Measurements from ENCODE around the gene CHDH. TPM values are rescaled to one million over a fixed set of nuclear protein-coding genes. Genes with fewer than 3 reads are reported as not detected.

The CHDH gene
- total and polyA plus RNA-seq, 7 donors: 0.29 to 6.1 (median 2.0) TPM

DNA sequence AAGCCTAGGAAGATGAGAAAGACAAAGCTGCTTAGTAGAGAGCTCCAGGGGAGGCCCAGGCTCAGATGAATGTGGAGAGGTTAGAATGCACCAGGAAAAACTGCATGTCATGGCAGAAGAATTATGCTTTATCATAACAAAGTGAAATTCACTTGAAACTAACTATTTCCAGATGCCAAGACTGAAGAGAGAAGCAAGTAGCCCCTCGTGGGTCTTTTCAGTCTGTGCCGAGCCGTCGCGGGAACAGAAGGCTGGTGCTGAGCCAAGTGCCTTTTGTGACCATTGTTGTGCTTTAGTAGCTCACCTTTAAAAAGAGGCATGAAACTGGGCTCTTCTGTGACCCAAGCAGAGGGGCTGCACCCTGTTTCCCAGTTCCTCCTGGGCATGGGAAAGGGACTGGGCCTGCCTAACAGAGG lies 73.2 kb downstream of the CHDH start:
- Histone ChIP-seq H3K27me3 (ENCODE audit: insufficient read depth in 3 of 3, low read length in 2 of 3) (peaks cover 0 to 10% (median 0%) of the 10 kb centered on the region in 3 donors), H3K27ac (no peak overlapping the region), H3K36me3 (ENCODE audit: insufficient read depth in 1 of 2, low read depth in 1 of 2) (no peaks in the 10 kb centered on the region), H3K9me3 (no peaks in the 10 kb centered on the region), H3K4me3 (no peak overlapping the region), H3K4me1 (no peaks in the 10 kb centered on the region)
- WGBS, 3 donors: 22 to 33% (median 24%) methylated on average over 5 of the region's 5 CpGs
- TF ChIP-seq, protein P1, sequence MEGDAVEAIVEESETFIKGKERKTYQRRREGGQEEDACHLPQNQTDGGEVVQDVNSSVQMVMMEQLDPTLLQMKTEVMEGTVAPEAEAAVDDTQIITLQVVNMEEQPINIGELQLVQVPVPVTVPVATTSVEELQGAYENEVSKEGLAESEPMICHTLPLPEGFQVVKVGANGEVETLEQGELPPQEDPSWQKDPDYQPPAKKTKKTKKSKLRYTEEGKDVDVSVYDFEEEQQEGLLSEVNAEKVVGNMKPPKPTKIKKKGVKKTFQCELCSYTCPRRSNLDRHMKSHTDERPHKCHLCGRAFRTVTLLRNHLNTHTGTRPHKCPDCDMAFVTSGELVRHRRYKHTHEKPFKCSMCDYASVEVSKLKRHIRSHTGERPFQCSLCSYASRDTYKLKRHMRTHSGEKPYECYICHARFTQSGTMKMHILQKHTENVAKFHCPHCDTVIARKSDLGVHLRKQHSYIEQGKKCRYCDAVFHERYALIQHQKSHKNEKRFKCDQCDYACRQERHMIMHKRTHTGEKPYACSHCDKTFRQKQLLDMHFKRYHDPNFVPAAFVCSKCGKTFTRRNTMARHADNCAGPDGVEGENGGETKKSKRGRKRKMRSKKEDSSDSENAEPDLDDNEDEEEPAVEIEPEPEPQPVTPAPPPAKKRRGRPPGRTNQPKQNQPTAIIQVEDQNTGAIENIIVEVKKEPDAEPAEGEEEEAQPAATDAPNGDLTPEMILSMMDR (IDR thresholded peaks at IDR 0.05): no peak
- ATAC-seq: no peak
- DNase-seq: no peak
- intact Hi-C loops (cut with DNase I): no loop called here

GRCh38 chr3:53772562-53772961 lies 73.7 kb downstream of the CHDH start:
- H3K27ac ChIP-seq: no peak overlapping the region
- DNase-seq (no peak), ATAC-seq (no peak)
- H3K27me3 ChIP-seq (ENCODE audit: insufficient read depth in 3 of 3, low read length in 2 of 3): peaks cover 0 to 10% (median 0%) of the 10 kb centered on the region in 3 donors
- WGBS, 3 donors: 50 to 59% (median 54%) methylated on average over 14 of the region's 14 CpGs
- H3K36me3 ChIP-seq (ENCODE audit: insufficient read depth in 1 of 2, low read depth in 1 of 2): no peaks in the 10 kb centered on the region
- intact Hi-C loops (cut with DNase I): no loop called here
- TF ChIP-seq, protein P1 (IDR thresholded peaks at IDR 0.05): no peak
- no peaks in the 10 kb centered on the region for H3K4me1 ChIP-seq
- no peaks in the 10 kb centered on the region for H3K9me3 ChIP-seq
- no peak overlapping the region for H3K4me3 ChIP-seq

GRCh38 chr3:53768478-53769459 lies 77.5 kb downstream of the CHDH start:
- H3K4me1 ChIP-seq: no peaks in the 10 kb centered on the region
- ATAC-seq: no peak
- no peak overlapping the region for H3K4me3 ChIP-seq
- WGBS, 3 donors: 52 to 57% (median 54%) methylated on average over 12 of the region's 12 CpGs
- no peak overlapping the region for H3K27ac ChIP-seq
- intact Hi-C loops (cut with DNase I): no loop called here
- DNase-seq: no peak
- TF ChIP-seq, protein P1 (IDR thresholded peaks at IDR 0.05): no peak
- H3K9me3 ChIP-seq: no peaks in the 10 kb centered on the region
- peaks cover 0 to 6% (median 0%) of the 10 kb centered on the region in 3 donors for H3K27me3 ChIP-seq (ENCODE audit: insufficient read depth in 3 of 3, low read length in 2 of 3)
- H3K36me3 ChIP-seq (ENCODE audit: insufficient read depth in 1 of 2, low read depth in 1 of 2): no peaks in the 10 kb centered on the region

GRCh38 chr3:53766706-53767105 lies 79.5 kb downstream of the CHDH start:
- intact Hi-C loops (cut with DNase I): no loop called here
- H3K4me1 ChIP-seq: no peaks in the 10 kb centered on the region
- no peaks in the 10 kb centered on the region for H3K36me3 ChIP-seq (ENCODE audit: insufficient read depth in 1 of 2, low read depth in 1 of 2)
- TF ChIP-seq, protein P1 (IDR thresholded peaks at IDR 0.05): no peak
- no peak overlapping the region for H3K27ac ChIP-seq
- H3K27me3 ChIP-seq (ENCODE audit: insufficient read depth in 3 of 3, low read length in 2 of 3): peaks cover 0 to 6% (median 0%) of the 10 kb centered on the region in 3 donors
- ATAC-seq (no peak), DNase-seq (no peak)
- no peaks in the 10 kb centered on the region for H3K9me3 ChIP-seq
- H3K4me3 ChIP-seq: no peak overlapping the region
- 88 to 94% (median 92%) methylated on average over 7 of the region's 7 CpGs for WGBS, 3 donors
